WERI-Rb-1 (cell line): ENCODE results near the gene MAN1B1.

Experiments
- DNase-seq: peaks from one replicate; pipeline ENCODE4 v3.0.0-alpha.2; 2020
- H3K27ac ChIP-seq: fragments of 250-450 bp; sonication (Bioruptor Pico); 2 replicates; pipeline ENCODE4 v1.5.1; 2020; ENCODE audit warnings: mild to moderate bottlenecking, moderate library complexity
- H3K27me3 ChIP-seq: fragments of 250-450 bp; sonication (Bioruptor Pico); 2 replicates; pipeline ENCODE4 v1.5.1; 2021; ENCODE audit warnings: mild to moderate bottlenecking, low read depth, moderate library complexity; ENCODE audit not compliant: insufficient read depth, severe bottlenecking
- H3K36me3 ChIP-seq: fragments of 250-450 bp; sonication (Bioruptor Pico); 2 replicates; pipeline ENCODE4 v1.5.1; 2020; ENCODE audit warnings: mild to moderate bottlenecking, moderate library complexity
- H3K4me3 ChIP-seq: 2 replicates; pipeline ENCODE4 v1.5.1; 2011; ENCODE audit warnings: low read depth, mild to moderate bottlenecking, control low read depth, low read length
- H3K9me3 ChIP-seq: fragments of 250-450 bp; sonication (Bioruptor Pico); 2 replicates; pipeline ENCODE4 v1.5.1; 2021; ENCODE audit warnings: mild to moderate bottlenecking, moderate library complexity; ENCODE audit not compliant: severe bottlenecking
- TF ChIP-seq, protein P1 (sequence below): IDR thresholded peaks from 2 replicates; pipeline ENCODE4 v1.5.1; 2011; ENCODE audit warnings: low read depth, mild to moderate bottlenecking, control low read depth, inconsistent platforms, low read length

Gene MAN1B1

DNA sequence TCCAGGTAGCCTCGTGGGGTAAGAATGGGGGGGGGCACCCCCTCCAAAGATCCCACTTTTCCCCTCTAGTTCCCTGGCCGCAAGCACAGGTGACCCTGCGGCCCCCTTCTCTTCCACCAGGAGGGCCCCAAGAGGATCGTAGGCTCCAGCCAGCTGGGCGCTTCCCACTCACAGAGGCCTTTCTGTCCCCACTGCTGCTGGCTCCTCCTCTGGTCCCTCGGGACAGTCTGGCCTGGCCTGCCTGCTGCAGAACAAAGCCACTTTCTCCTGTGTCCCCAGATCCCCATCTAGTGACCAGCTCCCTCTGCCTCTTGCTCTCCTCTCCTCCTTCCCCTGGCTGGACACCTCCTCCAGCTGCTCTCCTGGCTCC is 15.9 kb upstream of the MAN1B1 start:
- Histone ChIP-seq H3K9me3 (no peaks in the 10 kb centered on the region), H3K27ac (peak overlapping the region; percentile 92)

DNA sequence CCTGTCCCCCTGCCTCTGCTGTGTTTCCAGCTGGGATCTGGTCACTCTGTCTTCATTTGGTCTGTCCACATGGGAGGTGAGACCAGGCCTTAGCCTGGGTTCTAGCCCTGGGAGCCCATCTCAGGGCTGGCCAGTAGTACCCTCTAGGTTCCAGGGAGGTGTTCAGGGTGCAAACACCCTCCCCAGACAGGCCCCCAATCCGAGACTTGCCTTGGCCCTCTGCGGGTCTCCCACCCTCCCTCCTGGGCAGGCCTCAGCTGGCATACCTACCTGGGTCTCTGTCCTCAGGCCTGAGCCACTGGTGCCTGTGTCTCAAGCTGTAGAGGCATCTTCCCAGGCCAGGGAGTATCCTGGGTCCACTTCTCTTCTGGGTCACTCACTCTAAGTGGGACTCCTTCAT is 15.5 kb upstream of the MAN1B1 start:
- no peak for DNase-seq
- Histone ChIP-seq H3K36me3 (peaks cover 15% of the 10 kb centered on the region), H3K27me3 (no peaks in the 10 kb centered on the region), H3K9me3 (no peaks in the 10 kb centered on the region), H3K27ac (peak overlapping the region; percentile 92), H3K4me3 (peak overlapping the region; percentile 62)
- TF ChIP-seq, protein P1, sequence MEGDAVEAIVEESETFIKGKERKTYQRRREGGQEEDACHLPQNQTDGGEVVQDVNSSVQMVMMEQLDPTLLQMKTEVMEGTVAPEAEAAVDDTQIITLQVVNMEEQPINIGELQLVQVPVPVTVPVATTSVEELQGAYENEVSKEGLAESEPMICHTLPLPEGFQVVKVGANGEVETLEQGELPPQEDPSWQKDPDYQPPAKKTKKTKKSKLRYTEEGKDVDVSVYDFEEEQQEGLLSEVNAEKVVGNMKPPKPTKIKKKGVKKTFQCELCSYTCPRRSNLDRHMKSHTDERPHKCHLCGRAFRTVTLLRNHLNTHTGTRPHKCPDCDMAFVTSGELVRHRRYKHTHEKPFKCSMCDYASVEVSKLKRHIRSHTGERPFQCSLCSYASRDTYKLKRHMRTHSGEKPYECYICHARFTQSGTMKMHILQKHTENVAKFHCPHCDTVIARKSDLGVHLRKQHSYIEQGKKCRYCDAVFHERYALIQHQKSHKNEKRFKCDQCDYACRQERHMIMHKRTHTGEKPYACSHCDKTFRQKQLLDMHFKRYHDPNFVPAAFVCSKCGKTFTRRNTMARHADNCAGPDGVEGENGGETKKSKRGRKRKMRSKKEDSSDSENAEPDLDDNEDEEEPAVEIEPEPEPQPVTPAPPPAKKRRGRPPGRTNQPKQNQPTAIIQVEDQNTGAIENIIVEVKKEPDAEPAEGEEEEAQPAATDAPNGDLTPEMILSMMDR: no peak

More for the DNA sequence above, 15.9 kb upstream of the MAN1B1 start:
- H3K27me3 ChIP-seq: no peaks in the 10 kb centered on the region
- H3K4me3 ChIP-seq: peak overlapping the region; percentile 62
- peak; percentile 73 for DNase-seq
- TF ChIP-seq, protein P1: 0 out of 2 replicates have a peak, but pooled peaks have one; percentile 11
- H3K36me3 ChIP-seq: peaks cover 19% of the 10 kb centered on the region

DNA sequence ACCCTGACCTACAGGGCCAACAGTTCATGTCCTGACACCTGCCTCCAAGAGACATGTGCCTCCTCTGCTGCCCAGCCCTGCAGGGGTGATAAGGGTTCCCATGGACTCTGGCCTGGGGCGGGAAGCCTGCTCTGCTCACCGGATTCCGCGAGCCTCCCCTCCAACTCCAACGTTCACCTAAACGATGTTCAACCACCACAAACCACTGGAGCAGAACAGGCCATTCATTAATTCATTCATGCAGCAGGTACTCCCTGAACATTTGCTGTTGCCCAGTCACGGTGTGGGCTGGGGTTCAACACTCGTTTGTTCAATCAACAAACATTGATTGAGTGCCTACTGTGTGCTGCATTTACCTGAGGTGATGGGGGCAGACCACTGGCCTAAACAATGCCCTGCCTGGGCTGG is 12.8 kb upstream of the MAN1B1 start:
- Histone ChIP-seq H3K9me3 (no peaks in the 10 kb centered on the region), H3K4me3 (no peak overlapping the region), H3K27me3 (no peaks in the 10 kb centered on the region), H3K27ac (no peak overlapping the region), H3K36me3 (peaks cover 6% of the 10 kb centered on the region)
- TF ChIP-seq, protein P1: no peak
- DNase-seq: no peak

DNA sequence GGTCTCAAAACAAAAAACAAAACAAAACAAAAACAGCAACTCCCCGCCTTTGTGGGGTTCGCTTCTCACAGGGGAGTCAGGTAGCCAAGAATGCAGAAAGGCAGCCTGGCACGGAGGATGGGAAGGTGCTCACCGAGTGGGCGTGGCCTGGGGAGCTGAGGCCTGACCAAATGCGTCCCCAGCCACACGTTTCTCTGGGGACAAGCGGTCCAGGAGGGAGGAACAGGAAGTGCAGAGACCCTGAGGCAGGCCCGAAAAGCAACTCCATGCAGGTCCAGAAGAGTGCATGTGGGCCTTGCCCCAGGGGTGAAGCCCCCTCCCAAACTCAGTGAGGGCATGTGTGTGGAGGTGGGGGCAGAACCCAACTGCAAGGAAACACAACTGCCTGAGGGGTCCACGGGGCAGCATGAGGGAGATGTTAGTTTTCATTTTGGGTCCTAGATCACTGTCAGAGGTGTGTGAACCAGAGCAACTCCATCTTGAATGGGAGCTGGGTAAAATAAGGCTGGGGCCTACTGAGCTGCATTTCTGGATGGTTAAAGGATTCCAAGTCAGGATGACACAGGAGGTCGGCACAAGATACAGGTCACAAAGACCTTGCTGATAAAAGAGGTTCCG is 12.0 kb upstream of the MAN1B1 start:
- Histone ChIP-seq H3K9me3 (no peaks in the 10 kb centered on the region), H3K4me3 (no peak overlapping the region), H3K27ac (no peak overlapping the region), H3K27me3 (no peaks in the 10 kb centered on the region), H3K36me3 (peaks cover 13% of the 10 kb centered on the region)
- TF ChIP-seq, protein P1: no peak
- DNase-seq: no peak

DNA sequence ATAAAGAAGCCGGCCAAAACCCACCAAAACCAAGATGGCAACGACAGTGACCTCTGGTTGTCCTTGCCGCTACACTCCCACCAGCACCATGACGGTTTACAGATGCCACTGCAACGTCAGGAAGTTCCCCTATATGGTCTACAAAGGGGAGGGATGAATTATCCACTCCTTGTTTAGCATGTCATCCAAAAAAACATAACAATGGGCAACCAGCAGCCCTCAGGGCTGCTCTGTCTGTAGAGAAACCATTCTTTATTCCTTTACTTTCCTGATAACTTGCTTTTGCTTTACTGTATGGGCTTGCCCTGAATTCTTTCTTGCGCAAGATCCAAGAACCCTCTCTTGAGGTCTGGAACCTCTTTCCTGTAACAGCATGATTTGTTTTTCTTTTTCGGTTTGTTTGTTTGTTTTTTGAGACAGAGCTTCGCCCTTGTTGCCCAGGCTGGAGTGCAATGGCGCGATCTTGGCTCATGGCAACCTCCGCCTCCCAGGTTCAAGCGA is 11.5 kb upstream of the MAN1B1 start:
- Histone ChIP-seq H3K9me3 (no peaks in the 10 kb centered on the region), H3K27ac (no peak overlapping the region), H3K4me3 (no peak overlapping the region), H3K27me3 (no peaks in the 10 kb centered on the region), H3K36me3 (peaks cover 18% of the 10 kb centered on the region)
- TF ChIP-seq, protein P1: no peak
- DNase-seq: no peak

DNA sequence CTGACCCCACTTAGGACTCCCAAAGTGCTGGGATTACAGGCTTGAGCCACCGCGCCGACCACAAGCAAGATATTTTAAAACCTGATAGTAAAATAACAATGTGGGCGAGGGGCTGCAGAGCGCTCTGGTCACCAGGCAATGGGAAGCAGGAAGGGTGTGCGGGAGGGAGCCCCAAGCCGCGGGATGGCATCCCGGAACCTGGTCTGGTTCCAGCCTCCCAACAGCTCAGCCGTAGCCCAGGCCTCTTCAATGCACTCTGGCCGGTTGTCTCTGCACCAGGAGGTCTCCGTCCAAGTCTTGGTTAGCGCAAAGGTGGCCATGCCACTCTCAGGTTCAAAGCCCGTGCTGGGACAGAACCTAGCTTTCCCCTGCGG is 10.2 kb upstream of the MAN1B1 start:
- Histone ChIP-seq H3K4me3 (peak overlapping the region; percentile 74), H3K36me3 (peaks cover 29% of the 10 kb centered on the region), H3K27ac (peak overlapping the region; percentile 92), H3K27me3 (no peaks in the 10 kb centered on the region), H3K9me3 (no peaks in the 10 kb centered on the region)
- TF ChIP-seq, protein P1: no peak
- no peak for DNase-seq
